HG03175 (cell line): ENCODE measurements around the gene BCAS1.

Experiments used
- ATAC-seq: cut with Tn5 transposase; IDR thresholded peaks from one replicate; pipeline ENCODE4 v1.9.1; 2021; ENCODE audit warnings: mild to moderate bottlenecking, moderate library complexity; ENCODE audit not compliant: unreplicated experiment

Gene BCAS1

GRCh38 chr20:54070187-54070987 is at the start of gene BCAS1:
Gene BCAS1 (minus strand): TSS chr20:54070594. CDS start chr20:54058718, 11,876 bp downstream.
- ATAC-seq: no peak

GRCh38 chr20:54119744-54120143 is 49.4 kb upstream of the BCAS1 start:
- no peak for ATAC-seq

- no peak for ATAC-seq
Measured at GRCh38 chr20:54118220-54119001, 48.0 kb upstream of the BCAS1 start.

GRCh38 chr20:54116550-54117235 is 46.3 kb upstream of the BCAS1 start:
- no peak for ATAC-seq

GRCh38 chr20:54115172-54115854 is 44.9 kb upstream of the BCAS1 start:
- no peak for ATAC-seq

GRCh38 chr20:54114109-54114508 is 43.7 kb upstream of the BCAS1 start:
- no peak for ATAC-seq

- ATAC-seq: no peak
Measured at GRCh38 chr20:54113566-54113965, 43.2 kb upstream of the BCAS1 start.

GRCh38 chr20:54112221-54112884 is 42.0 kb upstream of the BCAS1 start:
- ATAC-seq: no peak

- ATAC-seq: no peak
Measured at GRCh38 chr20:54111460-54111859, 41.1 kb upstream of the BCAS1 start.

GRCh38 chr20:54110457-54110856 is 40.1 kb upstream of the BCAS1 start:
- ATAC-seq: no peak

GRCh38 chr20:54110041-54110440 is 39.6 kb upstream of the BCAS1 start:
- ATAC-seq: no peak

- no peak for ATAC-seq
Measured at GRCh38 chr20:54108817-54109216, 38.4 kb upstream of the BCAS1 start.

- ATAC-seq: no peak
Measured at GRCh38 chr20:54108326-54108642, 37.9 kb upstream of the BCAS1 start.

- no peak for ATAC-seq
Measured at GRCh38 chr20:54107600-54108325, 37.4 kb upstream of the BCAS1 start.

- no peak for ATAC-seq
Measured at GRCh38 chr20:54107181-54107580, 36.8 kb upstream of the BCAS1 start.

- ATAC-seq: no peak
Measured at GRCh38 chr20:54106162-54106561, 35.8 kb upstream of the BCAS1 start.

- ATAC-seq: no peak
Measured at GRCh38 chr20:54105653-54106052, 35.3 kb upstream of the BCAS1 start.

GRCh38 chr20:54104781-54105180 is 34.4 kb upstream of the BCAS1 start:
- ATAC-seq: no peak

GRCh38 chr20:54103762-54104600 is 33.6 kb upstream of the BCAS1 start:
- ATAC-seq: peak; percentile 10
